GM19468 (cell line): Measurements from ENCODE around the gene ATN1.
"Not testable (repeated sequence)": the region's sequence is repeated elsewhere in the genome, so short reads cannot be mapped to it uniquely, and the experiment has no call there.

Experiments
- ATAC-seq: cut with Tn5 transposase; IDR thresholded peaks from one replicate; pipeline ENCODE4 v1.9.1; 2021; ENCODE audit warnings: mild to moderate bottlenecking, moderate library complexity, moderate number of reproducible peaks; ENCODE audit not compliant: unreplicated experiment; ENCODE audit errors: extremely low read depth

ATN1 gene

DNA sequence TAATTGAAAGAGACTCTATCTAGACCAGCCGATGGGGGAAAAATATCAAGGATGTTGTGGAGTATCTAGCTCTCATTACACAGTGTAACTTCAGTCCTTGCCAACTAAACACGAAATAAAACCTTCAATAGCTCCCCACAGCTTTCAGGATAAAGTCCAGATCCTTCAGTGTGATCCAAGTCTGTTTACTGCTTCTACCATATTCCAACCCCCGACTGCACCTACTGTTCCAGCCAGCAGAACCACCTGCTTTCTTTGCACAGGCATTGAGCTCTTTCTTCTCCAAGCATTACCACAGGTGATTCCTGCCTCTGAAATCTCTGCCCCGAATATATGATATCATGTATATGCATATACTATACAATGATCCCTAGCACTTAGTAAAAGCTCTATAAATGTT is 25.3 kb upstream of the ATN1 start:
- ATAC-seq = no peak

DNA sequence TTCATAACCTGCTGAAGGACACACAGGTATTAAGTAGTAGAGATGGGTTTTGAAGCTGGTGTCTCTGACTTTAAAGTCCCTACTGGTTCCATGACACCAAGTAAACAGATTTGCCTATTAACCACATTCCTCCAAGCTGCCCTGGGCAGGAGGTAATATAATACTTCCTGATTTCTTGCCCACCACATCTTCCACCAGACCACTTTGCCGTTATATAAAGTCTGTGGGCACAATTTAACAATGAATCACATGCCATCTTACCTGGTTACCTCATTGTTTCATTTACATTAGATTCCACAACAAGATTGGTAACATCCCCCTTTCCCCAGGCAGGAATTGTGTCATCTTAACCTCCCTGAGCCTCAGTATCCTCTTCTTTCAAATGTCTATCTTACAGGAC is 24.0 kb upstream of the ATN1 start:
- no peak for ATAC-seq

DNA sequence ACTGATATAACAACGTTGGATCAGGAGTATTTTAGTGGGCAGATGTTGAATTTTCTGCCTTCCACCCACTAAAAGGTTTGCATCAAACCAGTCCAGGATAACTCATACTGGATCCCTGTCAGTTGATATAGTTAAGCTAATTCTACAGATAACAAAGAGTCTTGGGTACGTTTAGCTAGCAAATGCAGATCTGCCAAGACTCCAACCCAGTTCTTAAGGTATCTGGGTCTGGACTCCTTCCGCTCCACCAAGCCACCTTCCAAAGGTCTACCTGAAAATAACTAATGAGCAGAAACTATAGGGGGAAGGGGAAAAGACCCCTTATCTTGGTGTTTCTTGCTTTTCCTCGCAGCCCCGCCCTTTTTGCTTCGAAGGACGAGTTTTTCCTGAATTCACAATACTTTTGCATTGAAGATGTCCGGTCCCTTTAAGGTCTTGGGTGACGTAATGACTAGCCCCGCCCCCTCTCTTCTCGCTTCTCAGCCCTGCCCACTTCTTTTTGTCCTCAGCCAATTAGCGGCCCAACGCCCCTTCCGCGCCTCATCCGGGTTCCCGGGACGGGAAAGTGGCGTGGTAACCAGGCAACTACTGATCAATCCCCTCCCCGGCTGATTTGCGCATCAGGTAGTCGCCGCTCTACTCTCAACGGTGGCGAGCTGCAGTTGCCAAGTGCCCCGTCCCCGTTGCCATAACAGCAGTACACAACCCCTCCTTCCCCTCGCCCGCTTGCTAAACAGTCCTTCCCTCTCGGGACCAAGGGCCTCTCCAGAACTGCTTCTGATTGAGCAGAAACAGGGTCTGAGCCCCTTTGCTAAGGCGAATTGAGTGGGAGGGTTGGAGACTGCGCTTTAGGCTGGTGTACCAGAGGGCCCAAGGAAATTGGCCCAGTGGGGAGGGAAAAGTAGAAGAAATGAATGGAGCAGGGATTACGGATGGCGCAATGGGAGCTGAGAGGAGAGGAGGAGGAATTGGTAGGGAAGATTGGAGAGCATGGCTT is 23.2 kb upstream of the ATN1 start, which contains the start of gene LRRC23:
Gene LRRC23 (plus strand): TSS at position 543 of the 997 bp plus-strand sequence. CDS start 812 bp downstream, outside the sequence.
- ATAC-seq = peak; percentile 54

DNA sequence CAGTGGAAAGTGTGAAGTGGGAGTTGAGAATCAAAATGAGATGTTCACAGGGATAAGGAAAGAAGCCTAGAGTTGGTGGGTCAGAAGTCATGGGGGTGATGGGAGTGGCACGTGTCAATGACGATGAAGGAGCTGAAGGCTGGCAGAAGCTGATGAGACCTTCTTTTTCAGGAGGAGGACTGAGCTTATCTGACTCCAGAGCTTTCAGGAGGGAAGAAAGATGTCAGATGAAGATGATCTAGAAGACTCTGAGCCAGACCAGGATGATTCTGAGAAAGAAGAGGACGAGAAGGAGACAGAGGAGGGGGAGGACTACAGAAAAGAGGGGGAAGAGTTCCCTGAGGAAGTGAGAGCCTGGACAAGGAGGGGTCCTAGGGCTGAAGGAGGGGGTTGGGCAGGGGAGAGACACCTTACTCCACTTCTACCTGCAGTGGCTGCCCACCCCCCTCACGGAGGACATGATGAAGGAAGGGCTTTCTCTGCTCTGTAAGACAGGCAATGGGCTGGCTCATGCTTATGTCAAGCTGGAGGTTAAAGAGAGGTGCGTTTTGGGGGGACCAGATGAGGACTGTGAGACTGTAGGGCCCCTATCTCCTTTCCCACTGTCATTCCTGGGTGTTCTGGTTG is 22.2 kb upstream of the ATN1 start:
- ATAC-seq = no peak

DNA sequence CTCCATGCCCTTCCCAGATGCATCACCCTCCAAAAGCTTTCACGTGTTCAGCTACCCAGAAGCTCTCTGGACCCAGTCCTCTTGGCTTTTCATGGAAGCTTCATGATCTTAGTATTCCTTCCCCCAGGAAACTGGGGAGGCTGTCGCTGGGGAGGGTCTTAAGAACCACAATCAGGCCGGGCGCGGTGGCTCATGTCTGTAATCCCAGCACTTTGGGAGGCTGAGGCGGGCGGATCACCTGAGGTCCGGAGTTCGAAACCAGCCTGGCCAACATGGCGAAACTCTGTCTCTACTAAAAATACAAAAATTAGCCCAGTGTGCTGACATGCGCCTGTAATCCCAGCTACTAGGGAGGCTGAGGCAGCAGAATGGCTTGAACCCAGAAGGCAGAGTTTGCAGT is 19.6 kb upstream of the ATN1 start:
- not testable (repeated sequence) for ATAC-seq

DNA sequence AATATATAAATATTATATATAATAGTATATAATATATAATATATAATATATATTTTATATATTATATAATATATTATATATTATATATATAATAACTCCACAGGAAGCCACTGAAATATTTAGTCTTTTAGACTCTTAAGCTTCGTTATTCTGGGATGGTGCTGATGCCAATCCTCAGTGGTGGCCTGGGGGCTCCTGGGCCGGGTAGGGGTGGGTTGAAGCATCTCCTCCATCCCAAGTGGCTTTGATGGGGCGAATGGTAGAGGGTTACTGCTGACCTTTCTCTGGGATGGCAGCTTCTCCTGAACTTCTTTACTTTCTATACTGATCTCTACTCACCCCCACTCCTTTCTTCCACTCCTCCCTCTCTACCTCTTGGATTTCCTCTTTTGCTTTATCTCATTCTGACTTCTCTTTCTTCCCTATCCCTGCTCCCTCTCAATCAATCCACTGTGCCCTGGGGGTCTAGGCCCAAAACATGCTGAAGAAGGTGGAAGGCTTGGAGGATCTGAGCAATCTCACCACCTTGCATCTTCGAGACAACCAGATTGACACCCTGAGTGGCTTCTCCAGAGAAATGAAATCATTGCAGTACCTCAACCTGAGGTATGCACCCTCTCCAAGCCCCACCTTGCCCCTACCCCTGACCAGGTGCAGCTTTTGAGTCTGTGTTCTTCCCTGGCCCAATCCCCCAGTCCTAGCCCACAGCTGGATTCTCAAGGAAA is 18.2 kb upstream of the ATN1 start:
- no peak for ATAC-seq

DNA sequence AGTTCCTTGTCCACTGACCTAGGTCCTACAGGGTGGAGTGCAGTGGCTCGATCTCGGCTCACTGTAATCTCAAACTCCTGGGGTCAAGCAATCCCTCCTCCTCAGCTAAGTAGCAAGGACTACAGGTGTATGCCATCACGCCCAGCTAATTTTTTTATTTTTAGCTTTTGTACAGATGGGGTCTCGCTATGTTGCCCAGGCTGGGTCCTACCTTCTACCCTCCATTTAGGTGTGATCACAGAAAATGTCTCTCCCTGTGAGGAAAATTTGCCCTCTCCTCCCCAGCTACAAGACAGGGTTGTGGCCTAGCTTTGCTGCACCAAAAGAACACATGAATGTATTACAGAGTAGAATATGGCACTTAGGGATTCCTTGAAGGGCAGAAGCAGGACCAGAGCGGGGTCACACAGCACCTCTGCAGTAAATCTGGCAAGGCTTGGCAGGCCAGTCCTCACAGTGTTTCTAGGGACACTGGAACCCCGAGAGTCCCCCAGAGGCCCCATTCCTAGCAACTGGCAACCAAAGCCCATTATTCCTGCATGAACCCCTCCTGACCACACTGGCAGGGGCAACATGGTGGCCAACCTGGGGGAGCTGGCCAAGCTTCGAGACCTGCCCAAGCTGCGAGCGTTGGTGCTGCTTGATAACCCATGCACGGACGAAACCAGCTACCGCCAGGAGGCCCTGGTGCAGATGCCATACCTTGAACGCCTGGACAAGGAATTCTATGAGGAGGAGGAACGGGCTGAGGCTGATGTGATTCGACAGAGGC is 15.4 kb upstream of the ATN1 start:
- no peak for ATAC-seq

DNA sequence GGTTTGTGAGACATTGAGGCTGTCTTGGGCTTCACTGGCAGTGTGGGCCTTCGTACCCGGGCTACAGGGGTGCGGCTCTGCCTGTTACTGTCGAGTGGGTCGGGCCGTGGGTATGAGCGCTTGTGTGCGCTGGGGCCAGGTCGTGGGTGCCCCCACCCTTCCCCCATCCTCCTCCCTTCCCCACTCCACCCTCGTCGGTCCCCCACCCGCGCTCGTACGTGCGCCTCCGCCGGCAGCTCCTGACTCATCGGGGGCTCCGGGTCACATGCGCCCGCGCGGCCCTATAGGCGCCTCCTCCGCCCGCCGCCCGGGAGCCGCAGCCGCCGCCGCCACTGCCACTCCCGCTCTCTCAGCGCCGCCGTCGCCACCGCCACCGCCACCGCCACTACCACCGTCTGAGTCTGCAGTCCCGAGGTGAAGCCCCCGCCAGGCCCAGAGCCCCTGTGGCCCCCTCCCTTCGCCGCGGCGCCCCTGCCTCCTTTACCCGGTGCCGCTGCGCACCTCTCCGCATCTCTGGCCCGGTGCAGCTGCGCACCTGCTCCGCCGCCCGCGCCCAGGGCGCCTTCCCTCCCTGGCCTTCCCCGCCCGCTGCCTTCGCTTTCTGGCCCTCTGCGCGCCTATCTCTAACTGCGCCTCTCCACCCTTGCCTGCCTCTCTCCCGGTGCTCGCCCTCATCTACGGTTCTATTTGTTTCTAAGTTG is 13.4 kb upstream of the ATN1 start, which contains the start of gene ENO2:
Gene ENO2 (plus strand): TSS at position 335 of the 701 bp plus-strand sequence. CDS start 1,253 bp downstream, outside the sequence.
- ATAC-seq = no peak

DNA sequence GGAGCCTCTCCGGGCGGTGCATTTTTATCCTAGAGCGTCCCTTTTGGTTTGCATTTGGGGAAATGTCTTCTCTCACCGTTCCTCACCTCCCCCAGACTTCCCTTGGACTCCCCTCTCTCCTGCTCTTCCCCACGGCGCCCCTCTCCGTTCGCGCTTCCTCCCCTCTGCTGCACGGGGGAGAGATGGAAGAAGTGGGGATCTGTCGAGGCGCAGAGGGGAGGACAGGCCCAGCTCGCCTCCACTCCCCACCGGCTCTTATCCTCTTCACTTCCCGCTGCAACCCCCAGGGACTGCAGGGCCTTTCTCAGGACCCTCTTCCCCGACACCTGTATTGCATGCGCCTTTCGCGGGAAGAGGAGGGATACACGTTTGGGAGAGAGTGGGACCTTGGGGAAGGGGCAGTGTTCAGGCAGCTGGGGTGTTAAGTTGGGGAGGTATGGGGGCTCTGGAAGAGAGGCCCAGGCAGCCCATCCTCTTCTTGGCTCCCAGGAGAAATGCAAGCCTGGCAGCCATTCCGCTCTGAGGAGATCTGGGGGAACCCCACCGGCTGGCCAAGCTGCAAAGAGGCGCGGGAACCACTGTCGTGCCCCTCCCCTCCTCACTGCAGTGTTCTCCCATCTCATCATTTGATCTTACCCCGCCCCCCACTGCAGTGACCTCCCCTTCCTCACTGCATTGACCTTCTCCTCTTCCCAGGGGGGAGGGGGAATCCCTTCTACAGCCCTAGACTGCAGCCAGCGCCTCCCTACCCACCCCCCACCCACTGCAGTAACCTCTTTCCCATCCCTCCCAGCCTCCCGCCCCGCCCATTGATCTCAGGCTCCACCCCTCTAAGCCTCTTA is 12.6 kb upstream of the ATN1 start:
- no peak for ATAC-seq

DNA sequence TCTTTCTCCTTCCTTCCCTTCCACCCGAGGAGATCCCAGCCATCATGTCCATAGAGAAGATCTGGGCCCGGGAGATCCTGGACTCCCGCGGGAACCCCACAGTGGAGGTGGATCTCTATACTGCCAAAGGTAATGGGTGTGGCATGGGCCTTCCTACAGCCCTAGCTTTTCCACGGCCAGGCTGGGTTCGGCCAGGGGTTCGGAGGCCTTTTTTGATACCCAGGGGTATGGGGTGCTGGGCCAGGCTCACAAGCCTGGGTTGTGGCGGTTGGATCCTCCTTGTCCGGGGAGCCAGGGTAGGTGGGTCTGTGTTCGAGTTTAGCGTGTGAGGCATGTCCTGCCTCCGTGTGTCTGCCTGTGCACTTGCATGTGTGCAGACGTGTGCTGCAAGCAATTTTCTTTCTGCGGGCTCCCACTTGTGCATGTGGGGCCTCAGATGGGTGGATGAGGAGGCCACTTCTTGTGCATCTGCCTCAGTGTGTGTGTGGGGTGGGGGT is 11.9 kb upstream of the ATN1 start:
- no peak for ATAC-seq

DNA sequence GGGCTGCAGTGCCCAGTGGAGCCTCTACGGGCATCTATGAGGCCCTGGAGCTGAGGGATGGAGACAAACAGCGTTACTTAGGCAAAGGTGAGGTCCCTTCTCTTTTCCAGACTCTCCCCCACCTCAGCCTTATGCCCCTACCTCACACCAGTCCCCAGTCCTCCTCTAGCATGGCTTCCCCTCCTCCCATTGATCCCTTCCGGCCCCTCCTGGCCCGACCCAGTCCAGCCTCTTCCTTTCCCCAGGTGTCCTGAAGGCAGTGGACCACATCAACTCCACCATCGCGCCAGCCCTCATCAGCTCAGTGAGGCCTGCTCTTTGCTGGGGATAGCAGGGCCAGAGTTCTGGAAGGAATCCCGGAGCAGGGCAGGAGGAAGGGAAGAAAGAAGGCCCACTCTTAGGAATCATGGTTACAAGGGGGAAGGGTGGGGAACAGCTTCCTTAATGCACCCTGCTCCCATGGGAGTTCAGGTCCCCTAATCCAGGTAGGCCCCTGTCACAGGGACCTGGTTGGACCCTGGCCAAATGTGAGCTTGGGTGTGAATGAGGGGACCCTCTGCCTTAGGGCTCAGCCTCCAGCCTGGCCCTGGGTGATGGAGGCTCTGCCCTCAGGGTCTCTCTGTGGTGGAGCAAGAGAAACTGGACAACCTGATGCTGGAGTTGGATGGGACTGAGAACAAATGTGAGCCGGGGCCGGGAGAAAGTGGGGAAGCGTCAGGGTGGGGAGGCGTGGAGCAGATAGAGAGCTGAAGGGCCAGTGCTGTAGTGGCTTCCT is 11.1 kb upstream of the ATN1 start:
- no peak for ATAC-seq

DNA sequence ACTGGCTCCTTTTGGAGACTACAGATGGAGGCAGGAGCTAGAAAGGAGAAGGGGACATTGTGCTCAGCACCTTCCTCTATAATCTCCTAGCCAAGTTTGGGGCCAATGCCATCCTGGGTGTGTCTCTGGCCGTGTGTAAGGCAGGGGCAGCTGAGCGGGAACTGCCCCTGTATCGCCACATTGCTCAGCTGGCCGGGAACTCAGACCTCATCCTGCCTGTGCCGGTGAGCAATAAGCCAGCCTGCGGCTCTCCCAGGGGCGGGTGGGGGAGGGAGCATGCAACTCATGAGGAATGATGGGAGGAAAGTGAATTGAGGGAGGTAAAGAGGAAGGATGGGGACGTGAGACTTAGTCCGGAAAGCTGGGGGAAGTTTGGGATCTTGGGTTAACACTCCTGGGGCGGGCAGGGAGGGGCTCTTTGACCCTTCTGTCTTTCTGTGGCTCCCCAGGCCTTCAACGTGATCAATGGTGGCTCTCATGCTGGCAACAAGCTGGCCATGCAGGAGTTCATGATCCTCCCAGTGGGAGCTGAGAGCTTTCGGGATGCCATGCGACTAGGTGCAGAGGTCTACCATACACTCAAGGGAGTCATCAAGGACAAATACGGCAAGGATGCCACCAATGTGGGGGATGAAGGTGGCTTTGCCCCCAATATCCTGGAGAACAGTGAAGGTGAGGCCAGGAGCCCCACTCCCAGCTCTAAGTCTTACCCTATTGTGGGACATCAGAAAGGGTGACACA is 10.1 kb upstream of the ATN1 start:
- no peak for ATAC-seq

DNA sequence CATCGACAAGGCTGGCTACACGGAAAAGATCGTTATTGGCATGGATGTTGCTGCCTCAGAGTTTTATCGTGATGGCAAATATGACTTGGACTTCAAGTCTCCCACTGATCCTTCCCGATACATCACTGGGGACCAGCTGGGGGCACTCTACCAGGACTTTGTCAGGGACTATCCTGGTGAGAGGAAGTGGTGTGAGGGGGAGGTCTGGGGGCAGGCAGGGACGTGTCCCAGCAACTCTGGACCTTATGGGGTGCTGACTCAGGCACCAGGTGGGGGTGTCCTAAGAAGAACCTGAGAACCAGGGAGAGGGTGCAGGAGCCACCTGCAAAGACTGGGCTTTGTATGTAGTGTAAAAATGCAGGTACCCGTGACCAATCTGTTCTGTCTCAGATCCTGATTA is 8.2 kb upstream of the ATN1 start:
- no peak for ATAC-seq

DNA sequence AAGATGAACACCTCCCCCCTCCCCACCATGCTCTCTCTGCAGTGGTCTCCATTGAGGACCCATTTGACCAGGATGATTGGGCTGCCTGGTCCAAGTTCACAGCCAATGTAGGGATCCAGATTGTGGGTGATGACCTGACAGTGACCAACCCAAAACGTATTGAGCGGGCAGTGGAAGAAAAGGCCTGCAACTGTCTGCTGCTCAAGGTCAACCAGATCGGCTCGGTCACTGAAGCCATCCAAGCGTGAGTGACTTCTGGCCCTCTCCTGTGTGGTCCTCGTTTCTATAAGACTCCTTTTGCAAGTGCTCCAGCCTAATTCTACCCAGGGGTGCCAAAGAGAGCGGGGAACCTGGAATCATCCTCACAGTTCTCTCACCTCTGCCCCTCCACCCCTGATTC is 6.2 kb upstream of the ATN1 start:
- no peak for ATAC-seq

DNA sequence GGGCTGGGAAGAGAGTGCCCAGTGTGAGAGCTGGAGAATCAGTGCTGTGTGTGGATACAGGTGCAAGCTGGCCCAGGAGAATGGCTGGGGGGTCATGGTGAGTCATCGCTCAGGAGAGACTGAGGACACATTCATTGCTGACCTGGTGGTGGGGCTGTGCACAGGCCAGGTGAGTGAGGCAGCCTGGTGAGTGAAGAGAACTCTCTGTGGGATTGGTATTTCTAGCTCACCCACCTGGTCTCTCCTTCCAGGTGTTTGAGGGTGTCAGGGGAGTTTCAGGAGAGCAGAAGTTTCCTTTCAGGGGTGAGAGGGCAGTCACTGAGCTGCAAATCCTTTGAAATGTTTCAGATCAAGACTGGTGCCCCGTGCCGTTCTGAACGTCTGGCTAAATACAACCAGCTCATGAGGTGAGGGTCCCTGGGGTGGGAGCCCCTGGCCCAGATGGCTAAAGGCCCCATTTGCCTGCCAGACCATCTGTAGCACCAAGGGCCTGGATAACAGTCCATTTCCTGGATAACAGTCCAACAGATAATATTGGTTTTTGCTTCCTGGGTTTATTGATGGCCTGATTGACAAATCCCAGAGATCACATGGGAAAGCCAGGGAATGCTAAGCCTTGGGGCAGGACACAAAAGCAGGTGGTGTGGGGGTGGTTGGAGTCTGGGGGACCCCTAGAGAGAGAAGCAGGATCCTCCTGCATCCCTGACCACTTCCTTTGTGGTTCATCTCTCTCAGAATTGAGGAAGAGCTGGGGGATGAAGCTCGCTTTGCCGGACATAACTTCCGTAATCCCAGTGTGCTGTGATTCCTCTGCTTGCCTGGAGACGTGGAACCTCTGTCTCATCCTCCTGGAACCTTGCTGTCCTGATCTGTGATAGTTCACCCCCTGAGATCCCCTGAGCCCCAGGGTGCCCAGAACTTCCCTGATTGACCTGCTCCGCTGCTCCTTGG is 5.5 kb upstream of the ATN1 start:
- ATAC-seq = no peak
